ENCODE data around the gene CDK19. TPM values are rescaled to one million over a fixed set of nuclear protein-coding genes. Genes with fewer than 3 reads are reported as not detected.

The CDK19 gene
- total RNA-seq = 43.1 TPM

DNA sequence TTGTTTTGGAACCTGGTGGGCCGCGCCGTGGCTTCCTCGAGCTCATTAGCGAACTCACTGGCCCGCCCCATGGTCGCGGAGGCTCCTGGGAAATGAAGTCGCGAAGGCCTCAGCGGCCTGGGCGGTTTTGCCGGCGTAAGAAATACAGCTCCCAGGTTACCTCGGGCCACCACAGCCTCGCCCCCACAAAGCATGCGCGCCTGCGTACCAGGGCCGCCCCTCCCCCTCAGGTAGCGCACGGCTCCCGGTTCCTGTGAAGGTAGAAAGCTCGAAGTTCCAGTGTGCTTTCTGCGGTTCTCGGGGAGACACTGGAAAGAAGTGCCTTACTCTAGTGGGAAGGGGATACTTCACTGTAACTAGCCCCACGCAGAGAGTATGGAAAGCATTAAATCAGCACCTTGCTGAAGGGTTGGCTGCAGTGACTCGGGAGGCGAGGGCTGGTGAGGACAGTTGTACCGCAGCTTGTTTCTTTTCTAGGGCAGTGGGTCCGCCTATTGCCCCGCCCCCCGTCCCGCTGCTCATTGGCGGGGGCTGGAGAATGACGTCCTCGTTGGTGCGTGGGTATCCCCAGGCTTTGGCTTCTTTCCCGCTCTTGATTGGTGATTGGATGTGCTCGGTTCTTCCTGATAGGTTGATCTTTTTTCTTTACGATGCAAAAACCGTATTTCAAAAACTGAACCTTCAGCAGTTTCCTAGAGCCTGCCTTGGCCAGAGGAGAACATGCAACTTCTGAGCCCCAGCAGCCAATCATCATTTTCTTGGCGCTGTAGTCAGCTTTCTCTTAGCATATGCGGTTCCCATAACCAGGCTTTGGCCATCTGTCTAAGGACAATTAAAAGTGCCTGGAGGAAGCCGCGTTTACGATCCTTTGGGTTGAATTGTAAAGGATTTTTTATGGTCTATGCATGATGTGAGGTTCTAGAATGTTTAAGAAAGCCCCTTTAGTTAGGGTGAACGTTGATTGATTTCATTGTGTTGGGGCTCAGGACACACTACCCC is at the start of gene CDK19:
Gene CDK19 (minus strand): TSS at position 59 of the 999 bp plus-strand sequence. CDS start 333 bp downstream, outside the sequence.

Small RNAs within 50 kb of the gene (small RNA-seq; reads per million reads assigned to genes)
- gene RNU6-1115P = not detected
- gene RNU6-957P = not detected
- gene SNORA40C = not detected

Other genes with a start within 250 kb of the CDK19 start
- gene AMD1, start 59.3 kb upstream of the CDK19 start, total RNA-seq = 92.3 TPM
- gene GTF3C6, start 143.2 kb upstream of the CDK19 start, total RNA-seq = 52.8 TPM
- 18.9 TPM for gene RPF2, start 166.6 kb upstream of the CDK19 start, total RNA-seq

Data from diencephalon (tissue), 1 donor.